Pancreas (tissue), 10 donors: ENCODE results near the gene PSENEN. TPM values are rescaled to one million over a fixed set of nuclear protein-coding genes. Genes with fewer than 3 reads are reported as not detected.

Experiments used
- ATAC-seq, 4 donors: fragments of 200-7000 bp; cut with Tn5 transposase; one replicate each; pipeline versions ENCODE4 v1.8.0 to v1.9.1; 2020; ENCODE audit warnings: mild to moderate bottlenecking in 4 of 4, moderate library complexity in 4 of 4
- DNase-seq, 6 donors: peaks; one replicate each; pipeline ENCODE4 v3.0.0-alpha.2; 2020
- FAIRE-seq: peaks from 2 replicates; lab custom pipeline; 2012; peaks lifted over from hg19 to GRCh38; lab: Jason Lieb, UNC
- H3K27ac ChIP-seq, 4 donors: fragments of 200-600 bp; sonication (generic); 1 replicate in 3 of 4; 2 replicates in 1 of 4; pipeline versions ENCODE4 v1.5.0 to v1.8.0; 2020
- H3K27me3 ChIP-seq, 4 donors: fragments of 200-600 bp; one replicate each; pipeline ENCODE4 v1.8.0; 2021
- H3K36me3 ChIP-seq, 3 donors: fragments of 200-600 bp; sonication (generic) in 1 of 3; one replicate each; pipeline versions ENCODE4 v1.5.0 to v1.8.0; 2020 to 2021
- H3K4me1 ChIP-seq, 3 donors: fragments of 200-600 bp; one replicate each; pipeline ENCODE4 v1.8.0; 2021
- H3K4me3 ChIP-seq, 4 donors: fragments of 200-600 bp; sonication (generic) in 2 of 4; one replicate each; pipeline versions ENCODE4 v1.5.0 to v1.8.0; 2020 to 2021
- H3K9me3 ChIP-seq, 4 donors: fragments of 200-600 bp; one replicate each; pipeline ENCODE4 v1.8.0; 2021
- WGBS, 2 donors: extraction: QIAGEN DNeasy Blood & Tissue Kit; methylation state at CpG; one replicate each; pipeline ENCODE4 v1.1.7; 2013; 5-methylcytosine and 5-hydroxymethylcytosine counted together
- intact Hi-C, 3 donors: fragments of 100-400 bp; cut with DNase I; formaldehyde crosslinking; loops; one replicate each; pipeline versions ENCODE4 v1.11.1 to v1.14.2; 2022
- polyA plus RNA-seq, 2 donors: library from polyadenylated mRNA; stranded (reverse); fragments of 200-250 nt; gene quantifications; one replicate each; pipeline ENCODE4 v1.2.3, GENCODE V29; 2013
- total RNA-seq, 6 donors: library from RNA; stranded (reverse); fragmentation: NEBNext Ultra II Directional in 4 of 6; extraction: Animal tissue kit (Norgen Biotek cat#: 25700) in 4 of 6; gene quantifications; one replicate each; pipeline versions ENCODE4 v1.2.1 to v1.2.4, GENCODE V29; 2021 to 2023
- TF ChIP-seq, protein P1 (sequence below), 4 donors: fragments of 200-600 bp; sonication (generic) in 3 of 4; IDR thresholded peaks; one replicate each; pipeline versions ENCODE4 v1.5.0 to v1.8.0; 2021; ENCODE audit warnings: antibody characterized with exemption in 4 of 4
- donor health status: healthy with polysubstance abuse.
- donor health status: DM: no; HTN: no; CAD: no; lungs with moderate emphysema.
- donor health status: DM: no; HTN: no; CAD: no.
- donor health status: control.
- donor health status: control.
- donor health status: Bipolar disorder and iron deficiency.
- donor health status: DM: yes; HTN: yes; CAD: no.
- donor health status: DM: no; HTN: no; CAD: no.
- donor health status: DM: no; HTN: no; CAD: no.
- donor health status: DM: yes; HTN: yes; CAD: no.

The PSENEN gene
- total and polyA plus RNA-seq, 8 donors: 26.7 to 64.6 (median 36.3) TPM

DNA sequence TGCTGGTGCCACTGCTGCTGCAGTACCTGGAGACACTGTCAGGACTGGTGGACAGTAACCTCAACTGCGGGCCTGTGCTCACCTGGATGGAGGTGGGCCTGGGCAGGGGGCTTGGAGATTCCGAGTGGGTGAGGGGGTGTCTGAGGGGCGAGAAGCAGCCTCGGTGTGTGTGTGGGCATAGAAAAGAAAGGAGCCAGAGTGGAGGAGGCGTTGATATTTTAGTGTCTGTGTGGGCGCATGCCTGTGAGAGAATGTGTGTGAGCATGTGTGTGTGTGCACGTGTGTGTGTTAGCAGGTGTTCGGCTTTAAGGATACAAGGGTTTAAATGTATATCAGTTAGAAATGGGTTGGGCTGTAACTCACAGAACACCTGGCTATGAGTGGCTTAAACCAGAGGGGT is 33.6 kb downstream of the PSENEN start:
- no peak for DNase-seq
- H3K36me3 ChIP-seq: no peaks in the 10 kb centered on the region
- no peak for FAIRE-seq
- no peak overlapping the region for H3K4me3 ChIP-seq
- H3K9me3 ChIP-seq: no peaks in the 10 kb centered on the region
- WGBS, 2 donors: 89 to 93% methylated on average over 8 of the region's 8 CpGs
- H3K27me3 ChIP-seq: no peaks in the 10 kb centered on the region
- H3K27ac ChIP-seq: no peak overlapping the region
- intact Hi-C loops: no loop called here
- ATAC-seq: no peak
- H3K4me1 ChIP-seq: no peaks in the 10 kb centered on the region
- TF ChIP-seq, protein P1, sequence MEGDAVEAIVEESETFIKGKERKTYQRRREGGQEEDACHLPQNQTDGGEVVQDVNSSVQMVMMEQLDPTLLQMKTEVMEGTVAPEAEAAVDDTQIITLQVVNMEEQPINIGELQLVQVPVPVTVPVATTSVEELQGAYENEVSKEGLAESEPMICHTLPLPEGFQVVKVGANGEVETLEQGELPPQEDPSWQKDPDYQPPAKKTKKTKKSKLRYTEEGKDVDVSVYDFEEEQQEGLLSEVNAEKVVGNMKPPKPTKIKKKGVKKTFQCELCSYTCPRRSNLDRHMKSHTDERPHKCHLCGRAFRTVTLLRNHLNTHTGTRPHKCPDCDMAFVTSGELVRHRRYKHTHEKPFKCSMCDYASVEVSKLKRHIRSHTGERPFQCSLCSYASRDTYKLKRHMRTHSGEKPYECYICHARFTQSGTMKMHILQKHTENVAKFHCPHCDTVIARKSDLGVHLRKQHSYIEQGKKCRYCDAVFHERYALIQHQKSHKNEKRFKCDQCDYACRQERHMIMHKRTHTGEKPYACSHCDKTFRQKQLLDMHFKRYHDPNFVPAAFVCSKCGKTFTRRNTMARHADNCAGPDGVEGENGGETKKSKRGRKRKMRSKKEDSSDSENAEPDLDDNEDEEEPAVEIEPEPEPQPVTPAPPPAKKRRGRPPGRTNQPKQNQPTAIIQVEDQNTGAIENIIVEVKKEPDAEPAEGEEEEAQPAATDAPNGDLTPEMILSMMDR (IDR thresholded peaks at IDR 0.05): no peak

DNA sequence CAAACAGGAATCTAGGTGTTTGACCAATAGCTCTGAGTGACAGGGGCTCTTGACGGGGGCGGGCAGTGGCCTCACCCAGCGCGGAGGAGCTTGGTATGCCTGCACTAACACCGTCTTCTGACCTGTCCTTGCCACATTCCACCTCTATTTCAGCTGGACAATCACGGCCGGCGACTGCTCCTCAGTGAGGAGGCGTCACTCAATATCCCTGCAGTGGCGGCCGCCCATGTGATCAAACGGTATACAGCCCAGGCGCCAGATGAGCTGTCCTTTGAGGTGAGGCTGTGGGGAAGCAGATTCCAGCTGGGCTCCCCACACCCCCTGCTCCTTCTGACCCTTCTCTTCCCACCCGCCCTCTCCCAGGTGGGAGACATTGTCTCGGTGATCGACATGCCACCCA is 34.6 kb downstream of the PSENEN start:
- intact Hi-C loops: no loop called here
- ATAC-seq: no peak
- 94 to 95% methylated on average over 16 of the region's 16 CpGs for WGBS, 2 donors
- Histone ChIP-seq H3K27ac (no peak overlapping the region), H3K9me3 (no peaks in the 10 kb centered on the region), H3K36me3 (no peaks in the 10 kb centered on the region), H3K4me3 (no peak overlapping the region), H3K4me1 (no peaks in the 10 kb centered on the region), H3K27me3 (no peaks in the 10 kb centered on the region)
- FAIRE-seq: no peak
- no peak for DNase-seq
- TF ChIP-seq, protein P1 (IDR thresholded peaks at IDR 0.05): no peak

DNA sequence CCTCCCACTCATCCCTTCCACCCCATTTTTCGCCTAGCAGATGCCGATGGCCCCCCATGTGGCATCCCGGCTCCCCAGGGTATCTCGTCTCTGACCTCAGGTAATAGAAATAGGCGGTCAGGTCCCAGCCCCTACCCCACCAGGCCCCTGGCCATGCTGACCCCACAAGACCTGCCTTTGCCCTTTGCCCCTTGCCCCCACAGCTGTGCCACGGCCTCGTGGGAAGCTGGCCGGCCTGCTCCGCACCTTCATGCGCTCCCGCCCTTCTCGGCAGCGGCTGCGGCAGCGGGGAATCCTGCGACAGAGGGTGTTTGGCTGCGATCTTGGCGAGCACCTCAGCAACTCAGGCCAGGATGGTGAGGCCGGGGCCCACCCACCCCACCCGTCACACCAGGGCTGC is 35.3 kb downstream of the PSENEN start:
- Histone ChIP-seq H3K4me3 (no peak overlapping the region), H3K9me3 (no peaks in the 10 kb centered on the region), H3K4me1 (no peaks in the 10 kb centered on the region), H3K36me3 (no peaks in the 10 kb centered on the region), H3K27me3 (no peaks in the 10 kb centered on the region), H3K27ac (no peak overlapping the region)
- TF ChIP-seq, protein P1 (IDR thresholded peaks at IDR 0.05): no peak
- DNase-seq (no peak), ATAC-seq (no peak), FAIRE-seq (no peak)
- WGBS, 2 donors: 95 to 97% methylated on average over 20 of the region's 20 CpGs
- intact Hi-C loops: no loop called here

DNA sequence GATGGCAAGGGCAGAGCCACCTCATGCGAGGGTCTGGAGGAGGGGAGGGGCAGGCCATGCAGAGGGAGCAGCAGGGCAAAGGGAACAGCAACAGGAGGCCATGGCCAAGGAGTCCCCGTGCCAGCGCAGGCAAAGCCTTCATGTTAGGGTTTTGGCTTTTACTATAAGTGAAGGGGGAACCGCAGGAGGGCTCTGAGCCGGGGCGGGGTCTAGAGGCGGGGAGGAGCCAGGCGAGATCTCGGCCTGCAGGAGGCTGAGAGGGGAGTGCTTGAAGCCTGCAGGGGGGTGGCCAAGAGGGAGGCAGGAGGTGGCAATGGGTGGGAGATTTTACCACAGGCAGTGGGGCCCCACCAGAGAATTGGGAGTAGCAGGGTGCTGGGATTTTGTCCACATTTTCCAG is 36.2 kb downstream of the PSENEN start:
- Histone ChIP-seq H3K36me3 (no peaks in the 10 kb centered on the region), H3K27me3 (no peaks in the 10 kb centered on the region), H3K4me1 (no peaks in the 10 kb centered on the region), H3K27ac (no peak overlapping the region), H3K4me3 (no peak overlapping the region), H3K9me3 (no peaks in the 10 kb centered on the region)
- intact Hi-C loops: no loop called here
- ATAC-seq: no peak
- no peak for FAIRE-seq
- no peak for DNase-seq
- WGBS, 2 donors: 85 to 90% methylated on average over 7 to 9 of the region's 9 CpGs
- TF ChIP-seq, protein P1 (IDR thresholded peaks at IDR 0.05): no peak

DNA sequence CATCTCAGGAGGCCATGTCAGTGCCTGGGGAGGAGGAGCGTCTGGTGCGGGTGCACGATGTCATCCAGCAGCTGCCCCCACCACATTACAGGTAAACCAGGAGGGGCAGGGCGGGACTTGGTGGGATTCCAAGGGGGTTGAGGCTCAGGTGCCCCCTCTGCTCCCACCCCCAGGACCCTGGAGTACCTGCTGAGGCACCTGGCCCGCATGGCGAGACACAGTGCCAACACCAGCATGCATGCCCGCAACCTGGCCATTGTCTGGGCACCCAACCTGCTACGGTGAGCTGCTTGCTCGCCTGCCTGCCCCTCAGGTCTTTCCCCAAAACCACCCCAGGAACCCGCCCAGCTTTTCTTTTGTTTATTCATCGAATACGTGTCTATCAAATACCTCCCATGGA is 37.1 kb downstream of the PSENEN start:
- Histone ChIP-seq H3K36me3 (no peaks in the 10 kb centered on the region), H3K4me1 (no peaks in the 10 kb centered on the region), H3K9me3 (no peaks in the 10 kb centered on the region), H3K27me3 (no peaks in the 10 kb centered on the region), H3K27ac (no peak overlapping the region), H3K4me3 (no peak overlapping the region)
- TF ChIP-seq, protein P1 (IDR thresholded peaks at IDR 0.05): no peak
- no peak for ATAC-seq
- WGBS, 2 donors: 93 to 95% methylated on average over 10 to 12 of the region's 12 CpGs
- FAIRE-seq: no peak
- DNase-seq: no peak
- intact Hi-C loops: no loop called here
